ENCODE measurements around the gene GREB1. TPM values are rescaled to one million over a fixed set of nuclear protein-coding genes. Genes with fewer than 3 reads are reported as not detected.

GREB1 gene
- polyA plus RNA-seq, 1 donor from 2014 or later, result 17.2 TPM

DNA sequence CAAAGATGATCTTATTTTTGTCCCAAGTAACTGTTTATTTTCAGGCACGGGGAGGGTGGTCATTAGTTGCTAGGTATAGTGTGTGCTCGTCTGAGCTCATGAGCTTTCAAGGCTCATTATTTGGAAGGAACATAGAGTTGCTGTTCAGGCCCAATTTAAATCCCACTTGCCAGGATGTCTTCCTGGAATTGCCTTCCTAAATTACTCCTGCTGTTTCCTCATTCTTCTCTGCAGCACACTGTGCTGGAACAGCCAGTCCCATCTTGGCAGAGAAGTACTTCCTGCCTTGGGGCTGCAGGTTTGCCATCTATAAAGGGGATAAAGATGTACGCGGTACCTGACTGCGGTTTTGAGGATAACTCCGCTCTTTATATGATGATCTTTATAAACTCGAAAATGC, 37.3 kb downstream of the GREB1 start:
- H3K9me2 ChIP-seq (ENCODE audit: insufficient read depth, low read length), result no peaks in the 10 kb centered on the region
- H3K36me3 ChIP-seq (ENCODE audit: insufficient read depth, low read length), result no peaks in the 10 kb centered on the region
- no peaks in the 10 kb centered on the region for H3F3A ChIP-seq (ENCODE audit: insufficient read depth, low read length, poor library complexity, severe bottlenecking)
- no peak overlapping the region for H3K27ac ChIP-seq (ENCODE audit: low read length)
- no peak for TF ChIP-seq RAD21 (conservative IDR thresholded peaks at IDR 0.05)
- no peak for TF ChIP-seq POLR2AphosphoS5 (IDR thresholded peaks at IDR 0.05)
- no peak for TF ChIP-seq CTCF (IDR thresholded peaks at IDR 0.05; ENCODE audit: poor library complexity, severe bottlenecking)
- no peak for TF ChIP-seq TAF1 (IDR thresholded peaks at IDR 0.05; ENCODE audit: low read depth)
- TF ChIP-seq SMC3 (conservative IDR thresholded peaks at IDR 0.05; ENCODE audit: poor library complexity), result no peak
- TF ChIP-seq EP300 (conservative IDR thresholded peaks at IDR 0.05; ENCODE audit: poor library complexity, severe bottlenecking), result no peak
- no peak for TF ChIP-seq EZH2 (IDR thresholded peaks at IDR 0.05; ENCODE audit: borderline replicate concordance, insufficient read depth, low read length, poor library complexity, severe bottlenecking)
- TF ChIP-seq MXI1 (conservative IDR thresholded peaks at IDR 0.05; ENCODE audit: poor library complexity, severe bottlenecking), result no peak
- no peak for TF ChIP-seq REST (IDR thresholded peaks at IDR 0.05; ENCODE audit: borderline replicate concordance)
- no peaks in the 10 kb centered on the region for H4K20me1 ChIP-seq (ENCODE audit: insufficient read depth)
- no peak overlapping the region for H2AFZ ChIP-seq (ENCODE audit: low read depth, low read length)
- no peaks in the 10 kb centered on the region for H3K79me2 ChIP-seq (replicated peaks; ENCODE audit: insufficient read depth, low read length)
- no peaks in the 10 kb centered on the region for H3K9me3 ChIP-seq (ENCODE audit: low read length)
- H3K9ac ChIP-seq (ENCODE audit: low read length), result no peak overlapping the region
- H3K4me3 ChIP-seq (ENCODE audit: low read length), result no peak overlapping the region
- no peak overlapping the region for H3K4me2 ChIP-seq (ENCODE audit: low read length)
- no peaks in the 10 kb centered on the region for H3K27me3 ChIP-seq (ENCODE audit: insufficient read depth, low read depth, low read length)

- no peak overlapping the region for H3K9ac ChIP-seq (ENCODE audit: low read length)
- H3K9me2 ChIP-seq (ENCODE audit: insufficient read depth, low read length), result no peaks in the 10 kb centered on the region
- H3K79me2 ChIP-seq (replicated peaks; ENCODE audit: insufficient read depth, low read length), result no peaks in the 10 kb centered on the region
- H3K4me3 ChIP-seq (ENCODE audit: low read length), result no peak overlapping the region
- H3K27ac ChIP-seq (ENCODE audit: low read length), result no peak overlapping the region
- H4K20me1 ChIP-seq (ENCODE audit: insufficient read depth), result no peaks in the 10 kb centered on the region
- no peaks in the 10 kb centered on the region for H3F3A ChIP-seq (ENCODE audit: insufficient read depth, low read length, poor library complexity, severe bottlenecking)
- no peaks in the 10 kb centered on the region for H3K27me3 ChIP-seq (ENCODE audit: insufficient read depth, low read depth, low read length)
- no peak overlapping the region for H3K4me2 ChIP-seq (ENCODE audit: low read length)
- no peak for TF ChIP-seq CTCF (IDR thresholded peaks at IDR 0.05; ENCODE audit: poor library complexity, severe bottlenecking)
- no peak for TF ChIP-seq RAD21 (conservative IDR thresholded peaks at IDR 0.05)
- no peak for TF ChIP-seq EP300 (conservative IDR thresholded peaks at IDR 0.05; ENCODE audit: poor library complexity, severe bottlenecking)
- TF ChIP-seq MXI1 (conservative IDR thresholded peaks at IDR 0.05; ENCODE audit: poor library complexity, severe bottlenecking), result no peak
- H3K36me3 ChIP-seq (ENCODE audit: insufficient read depth, low read length), result no peaks in the 10 kb centered on the region
- no peak overlapping the region for H2AFZ ChIP-seq (ENCODE audit: low read depth, low read length)
- no peaks in the 10 kb centered on the region for H3K9me3 ChIP-seq (ENCODE audit: low read length)
Observed at GRCh38 chr2:11572996-11573395, 39.2 kb downstream of the GREB1 start.

Data from neural cell (in vitro differentiated cells).